Adrenal gland (tissue), 12 donors: ENCODE measurements around the gene MYH9. TPM values are rescaled to one million over a fixed set of nuclear protein-coding genes. Genes with fewer than 3 reads are reported as not detected.

ENCODE experiments used
- DNase-seq, 7 donors: peaks; one replicate each; pipeline ENCODE4 v3.0.0-alpha.2; 2019 to 2020
- H3K27ac ChIP-seq, 5 donors: fragments of 200-600 bp; sonication (generic) in 4 of 5; 1 replicate in 3 of 5; 2 replicates in 2 of 5; pipeline versions ENCODE4 v1.5.1 to v1.8.0; 2016 to 2020; ENCODE audit warnings: mild to moderate bottlenecking in 1 of 5
- H3K27me3 ChIP-seq: fragments of 200-600 bp; 2 replicates; pipeline ENCODE4 v1.8.0; 2021
- H3K36me3 ChIP-seq, 2 donors: fragments of 200-600 bp; replicated peaks in 1 of 2; 1 replicate in 1 of 2; 2 replicates in 1 of 2; pipeline versions ENCODE4 v1.5.1 to v1.8.0; 2018 to 2022
- H3K4me1 ChIP-seq, 2 donors: fragments of 200-600 bp; replicated peaks in 1 of 2; 1 replicate in 1 of 2; 2 replicates in 1 of 2; pipeline versions ENCODE4 v1.5.1 to v1.8.0; 2018 to 2021
- H3K4me3 ChIP-seq, 4 donors: fragments of 200-600 bp; sonication (generic) in 3 of 4; one replicate each; pipeline ENCODE4 v1.5.1; 2016 to 2018
- H3K9me3 ChIP-seq, 3 donors: fragments of 200-600 bp; sonication (generic) in 1 of 3; replicated peaks in 1 of 3; 1 replicate in 2 of 3; 2 replicates in 1 of 3; pipeline versions ENCODE4 v1.5.1 to v1.8.0; 2016 to 2021
- CTCF ChIP-seq, 6 experiments: fragments of 450-650 bp in 4 of 6; fragments of 200-600 bp in 2 of 6; sonication (generic) in 1 of 6; IDR thresholded peaks; 1 replicate in 5 of 6; 2 replicates in 1 of 6; pipeline versions ENCODE4 v1.5.1 to v1.8.0; 2016 to 2021; ENCODE audit warnings: antibody characterized with exemption in 6 of 6, mild to moderate bottlenecking in 2 of 6, moderate library complexity in 1 of 6
- POLR2A ChIP-seq, 2 donors: fragments of 450-650 bp; IDR thresholded peaks; one replicate each; pipeline ENCODE4 v1.6.1; 2017; ENCODE audit warnings: antibody characterized with exemption in 2 of 2, mild to moderate bottlenecking in 2 of 2, moderate library complexity in 1 of 2
- WGBS, 4 donors: extraction: QIAGEN DNeasy Blood & Tissue Kit in 2 of 4; methylation state at CpG; one replicate each; pipeline versions ENCODE4 v1.1.5 to v1.1.7; 2013 to 2017; 5-methylcytosine and 5-hydroxymethylcytosine counted together
- intact Hi-C, 2 donors: fragments of 100-400 bp; cut with DNase I; formaldehyde crosslinking; loops; one replicate each; pipeline versions ENCODE4 v1.14.1 to v1.15.0; 2022 to 2023
- polyA plus RNA-seq, 3 donors: library from polyadenylated mRNA; stranded (reverse); fragments of 200-250 nt in 2 of 3; fragments of 350-450 nt in 1 of 3; fragmentation: Illumina TruSeq in 1 of 3; extraction: RNeasy Lipid Tissue Mini Kit (QIAGEN cat#74804) in 1 of 3; gene quantifications; one replicate each; pipeline ENCODE4 v1.2.3, GENCODE V29; 2013 to 2014
- total RNA-seq, 9 donors: library from RNA; depleted of rRNA in 4 of 9; stranded (reverse); fragments of >200 nt in 4 of 9; fragments of 120-200 nt in 1 of 9; fragmentation: NEBNext Ultra II Directional in 1 of 9; extraction: Animal tissue kit (Norgen Biotek cat#: 25700) in 1 of 9; gene quantifications; one replicate each; pipeline versions ENCODE4 v1.1.0 to v1.2.4, GENCODE V29; 2013 to 2023
- donor health status: healthy with polysubstance abuse.
- donor health status: Bipolar disorder and iron deficiency.
- donor health status: DM: yes; HTN: yes; CAD: no.
- donor health status: DM: no; HTN: no; CAD: no.
- donor health status: DM: no; HTN: no; CAD: no.
- donor health status: DM: yes; HTN: yes; CAD: no.

The MYH9 gene
- total and polyA plus RNA-seq, 12 donors, result 96.2 to 427 (median 319) TPM

GRCh38 chr22:36322602-36322915 is 65.2 kb downstream of the MYH9 start:
- intact Hi-C loops, result loop anchor here (5.0 to 10.0 kb wide), 2 partner anchors 62 to 65 kb away; partner anchors contain the start of gene MYH9 (in 2 of the 2)
- peaks cover 16 to 50% of the 10 kb centered on the region in 2 donors for H3K4me1 ChIP-seq
- WGBS, 4 donors, result 37 to 50% (median 49%) methylated on average over 3 to 11 of the region's 11 CpGs

GRCh38 chr22:36321797-36322601 is 65.8 kb downstream of the MYH9 start:
- intact Hi-C loops, result loop anchor here (5.0 to 10.0 kb wide), 2 partner anchors 63 to 65 kb away; partner anchors contain the start of gene MYH9 (in 2 of the 2)
- peaks cover 0 to 98% of the 10 kb centered on the region in 2 donors for H3K36me3 ChIP-seq
- no peaks in the 10 kb centered on the region for H3K9me3 ChIP-seq
- peak in 1 of 2 donors; percentile 37 for TF ChIP-seq POLR2A (IDR thresholded peaks at IDR 0.05)
- no peak for TF ChIP-seq CTCF (IDR thresholded peaks at IDR 0.05)
- peak overlapping the region; percentile 34 to 97 (median 85) for H3K27ac ChIP-seq
- peaks cover 16 to 45% of the 10 kb centered on the region in 2 donors for H3K4me1 ChIP-seq
- WGBS, 4 donors, result 63 to 94% (median 71%) methylated on average over 11 to 37 of the region's 37 CpGs
- DNase-seq, result peak; percentile 53 to 74 (median 65)
- no peak overlapping the region for H3K4me3 ChIP-seq
- no peaks in the 10 kb centered on the region for H3K27me3 ChIP-seq

More at GRCh38 chr22:36322602-36322915, 65.2 kb downstream of the MYH9 start:
- DNase-seq, result peak in 2 of 7 donors; percentile 49 to 65
- Histone ChIP-seq H3K36me3 (peaks cover 0 to 93% of the 10 kb centered on the region in 2 donors), H3K9me3 (no peaks in the 10 kb centered on the region), H3K4me3 (no peak overlapping the region), H3K27me3 (no peaks in the 10 kb centered on the region), H3K27ac (peak overlapping the region; percentile 34 to 97 (median 85))
- TF ChIP-seq CTCF (IDR thresholded peaks at IDR 0.05), result no peak
- TF ChIP-seq POLR2A (IDR thresholded peaks at IDR 0.05), result no peak

GRCh38 chr22:36320553-36320952 is 67.2 kb downstream of the MYH9 start:
- Histone ChIP-seq H3K27me3 (no peaks in the 10 kb centered on the region), H3K4me1 (peaks cover 16 to 36% of the 10 kb centered on the region in 2 donors), H3K36me3 (peaks cover 0 to 94% of the 10 kb centered on the region in 2 donors), H3K27ac (peak overlapping the region in 2 of 5 donors; percentile 35 to 57), H3K4me3 (no peak overlapping the region), H3K9me3 (no peaks in the 10 kb centered on the region)
- intact Hi-C loops, result loop anchor here (5.0 to 10.0 kb wide), 2 partner anchors 64 to 67 kb away; partner anchors contain the start of gene MYH9 (in 2 of the 2)
- 51 to 55% (median 54%) methylated on average over 9 of the region's 9 CpGs for WGBS, 4 donors
- DNase-seq, result peak in 1 of 7 donors; percentile 13
- TF ChIP-seq CTCF (IDR thresholded peaks at IDR 0.05) (no peak), POLR2A (IDR thresholded peaks at IDR 0.05) (no peak)
